SU-DHL-6 (cell line): ENCODE results near the gene NAP1L4.

Experiments used
- H2AFZ ChIP-seq: fragments of 200-600 bp; sonication (generic); 2 replicates; pipeline ENCODE4 v1.6.1; 2014; ENCODE audit warnings: low read depth, mild to moderate bottlenecking, moderate library complexity, mixed read lengths, antibody characterized with exemption, low read length; ENCODE audit not compliant: severe bottlenecking
- H3F3A ChIP-seq: fragments of 200-600 bp; shearing (Covaris generic); 2 replicates; pipeline ENCODE4 v1.6.0; 2016; ENCODE audit warnings: antibody characterized with exemption, mild to moderate bottlenecking; ENCODE audit not compliant: insufficient read depth
- H3K27ac ChIP-seq: fragments of 200-600 bp; sonication (generic); 2 replicates; pipeline ENCODE4 v1.5.1; 2016; ENCODE audit warnings: low read depth, mild to moderate bottlenecking, low read length, moderate library complexity, mixed read lengths
- H3K27me3 ChIP-seq: fragments of 200-600 bp; sonication (generic), shearing (Covaris generic); 2 replicates; pipeline ENCODE4 v1.6.0; 2014; ENCODE audit warnings: mild to moderate bottlenecking, low read length
- H3K36me3 ChIP-seq: fragments of 200-600 bp; sonication (generic); 2 replicates; pipeline ENCODE4 v1.6.1; 2014; ENCODE audit warnings: mild to moderate bottlenecking, low read length, mixed read lengths
- H3K4me2 ChIP-seq: fragments of 300-600, 200-600 bp; shearing (Covaris generic), sonication (generic); 2 replicates; pipeline ENCODE4 v1.6.0; 2014; ENCODE audit warnings: low read length, low read depth, mild to moderate bottlenecking; ENCODE audit not compliant: poor library complexity, severe bottlenecking
- H3K4me3 ChIP-seq: fragments of 200-600 bp; sonication (generic); 2 replicates; pipeline ENCODE4 v1.5.1; 2014; ENCODE audit warnings: antibody characterized with exemption, low read length, mild to moderate bottlenecking, mixed read lengths; ENCODE audit not compliant: insufficient read depth, poor library complexity, severe bottlenecking
- H3K79me2 ChIP-seq: fragments of 200-600 bp; sonication (generic); 2 replicates; pipeline ENCODE4 v1.6.1; 2014; ENCODE audit warnings: mild to moderate bottlenecking, low read length, moderate library complexity; ENCODE audit not compliant: insufficient read depth
- H3K9ac ChIP-seq: fragments of 200-600 bp; sonication (generic); 2 replicates; pipeline ENCODE4 v1.7.0; 2014; ENCODE audit warnings: mild to moderate bottlenecking, low read length
- H3K9me2 ChIP-seq: fragments of 200-600 bp; sonication (generic); replicated peaks from 2 replicates; pipeline ENCODE4 v1.6.1; 2014; ENCODE audit warnings: low read length; ENCODE audit not compliant: insufficient read depth
- H3K9me3 ChIP-seq: fragments of 200-600 bp; sonication (generic); 2 replicates; pipeline ENCODE4 v1.6.1; 2014; ENCODE audit warnings: low read length, mixed read lengths; ENCODE audit not compliant: insufficient read depth
- H4K20me1 ChIP-seq: fragments of 200-600 bp; sonication (generic); 2 replicates; pipeline ENCODE4 v1.6.1; 2014; ENCODE audit warnings: low read depth, mild to moderate bottlenecking, antibody characterized with exemption, low read length, moderate library complexity, mixed read lengths
- EZH2phosphoT487 ChIP-seq: fragments of 200-600 bp; sonication (generic), shearing (Covaris generic); conservative IDR thresholded peaks from 2 replicates; pipeline ENCODE4 v1.6.1; 2018; ENCODE audit warnings: mild to moderate bottlenecking, antibody characterized with exemption, low read length, moderate library complexity, mixed read lengths
- TF ChIP-seq, protein P1 (sequence below): fragments of 200-600 bp; sonication (generic); IDR thresholded peaks from one replicate; pipeline ENCODE4 v1.5.1; 2017; ENCODE audit warnings: antibody characterized with exemption, mild to moderate bottlenecking, low read length, moderate library complexity; ENCODE audit not compliant: insufficient read depth, poor library complexity, severe bottlenecking

Gene NAP1L4

DNA sequence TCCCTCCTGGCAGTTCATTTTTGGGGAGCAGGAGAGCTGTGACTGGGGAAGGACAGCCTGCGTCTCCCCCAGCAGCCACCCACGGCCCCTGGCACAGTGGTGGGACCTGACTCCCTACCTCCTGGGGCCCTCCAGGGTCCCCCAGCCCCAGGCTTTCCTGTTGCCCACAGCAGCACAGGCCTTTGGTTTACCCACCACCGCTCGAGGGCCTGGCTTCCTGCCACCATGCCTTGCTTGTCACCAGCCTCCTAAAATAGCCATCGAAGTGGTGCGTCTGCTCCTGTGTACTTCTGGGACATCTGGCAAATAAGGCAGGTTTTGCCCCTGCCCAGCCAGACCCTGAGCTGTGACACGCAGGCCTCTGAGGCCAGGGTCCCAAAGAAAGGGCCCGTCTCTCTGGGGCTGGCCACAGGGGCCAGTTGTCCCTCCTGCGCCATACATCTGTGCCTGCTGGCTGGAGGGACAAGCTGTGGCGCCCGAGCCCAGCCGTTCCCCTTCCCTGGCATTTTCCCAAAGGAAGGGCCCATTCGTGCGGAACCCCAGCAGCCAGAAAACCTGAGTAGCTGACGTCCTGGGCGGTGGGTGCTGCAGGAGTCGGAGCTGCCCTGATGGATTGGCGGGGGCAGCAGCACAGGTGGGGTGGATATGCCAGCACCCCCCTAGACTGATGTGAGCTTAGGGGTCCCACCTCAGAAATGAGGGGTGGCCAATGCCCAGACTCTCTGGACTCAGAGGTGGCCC lies 77.5 kb downstream of the NAP1L4 start:
- 0 out of 2 replicates have a peak, but pooled peaks cover 3% of the 10 kb centered on the region for H3F3A ChIP-seq
- H3K9me3 ChIP-seq = no peaks in the 10 kb centered on the region
- no peaks in the 10 kb centered on the region for H3K36me3 ChIP-seq
- H2AFZ ChIP-seq = no peak overlapping the region
- H3K4me2 ChIP-seq = peak overlapping the region; percentile 11
- H3K9ac ChIP-seq = no peak overlapping the region
- no peaks in the 10 kb centered on the region for H4K20me1 ChIP-seq
- peak overlapping the region; percentile 25; the same call in 1 of the 2 replicates for H3K27ac ChIP-seq
- H3K79me2 ChIP-seq = no peaks in the 10 kb centered on the region
- no peak for TF ChIP-seq EZH2phosphoT487
- TF ChIP-seq, protein P1, sequence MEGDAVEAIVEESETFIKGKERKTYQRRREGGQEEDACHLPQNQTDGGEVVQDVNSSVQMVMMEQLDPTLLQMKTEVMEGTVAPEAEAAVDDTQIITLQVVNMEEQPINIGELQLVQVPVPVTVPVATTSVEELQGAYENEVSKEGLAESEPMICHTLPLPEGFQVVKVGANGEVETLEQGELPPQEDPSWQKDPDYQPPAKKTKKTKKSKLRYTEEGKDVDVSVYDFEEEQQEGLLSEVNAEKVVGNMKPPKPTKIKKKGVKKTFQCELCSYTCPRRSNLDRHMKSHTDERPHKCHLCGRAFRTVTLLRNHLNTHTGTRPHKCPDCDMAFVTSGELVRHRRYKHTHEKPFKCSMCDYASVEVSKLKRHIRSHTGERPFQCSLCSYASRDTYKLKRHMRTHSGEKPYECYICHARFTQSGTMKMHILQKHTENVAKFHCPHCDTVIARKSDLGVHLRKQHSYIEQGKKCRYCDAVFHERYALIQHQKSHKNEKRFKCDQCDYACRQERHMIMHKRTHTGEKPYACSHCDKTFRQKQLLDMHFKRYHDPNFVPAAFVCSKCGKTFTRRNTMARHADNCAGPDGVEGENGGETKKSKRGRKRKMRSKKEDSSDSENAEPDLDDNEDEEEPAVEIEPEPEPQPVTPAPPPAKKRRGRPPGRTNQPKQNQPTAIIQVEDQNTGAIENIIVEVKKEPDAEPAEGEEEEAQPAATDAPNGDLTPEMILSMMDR = no peak
- no peak overlapping the region for H3K4me3 ChIP-seq
- no peaks in the 10 kb centered on the region for H3K27me3 ChIP-seq
- H3K9me2 ChIP-seq = no peaks in the 10 kb centered on the region

DNA sequence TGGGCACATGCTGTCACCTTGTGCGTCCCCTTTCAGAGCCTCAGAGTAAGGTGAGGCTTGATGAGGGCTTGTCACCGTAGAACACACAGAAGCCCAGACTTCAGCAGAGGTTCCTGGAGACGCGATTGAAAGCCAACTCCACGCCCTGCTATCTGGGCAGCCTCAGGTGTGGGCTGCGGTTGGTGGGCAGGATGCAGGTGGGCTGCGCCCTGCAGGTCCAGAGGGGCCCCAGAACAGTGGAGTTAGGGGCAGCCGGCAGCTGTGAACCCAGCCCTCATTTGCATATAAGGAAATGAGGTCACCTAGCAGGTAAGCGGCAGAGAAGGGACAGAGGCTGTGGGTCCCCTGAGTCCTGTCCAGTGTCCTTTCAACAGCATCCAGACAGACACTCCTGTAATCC lies 78.4 kb downstream of the NAP1L4 start:
- Histone ChIP-seq H3K79me2 (no peaks in the 10 kb centered on the region), H3K4me2 (peak overlapping the region; percentile 11), H3K27ac (peak overlapping the region; percentile 25; the same call in 1 of the 2 replicates), H3K9ac (no peak overlapping the region), H2AFZ (no peak overlapping the region), H3K9me2 (no peaks in the 10 kb centered on the region), H3K4me3 (no peak overlapping the region), H3K9me3 (no peaks in the 10 kb centered on the region), H3K36me3 (no peaks in the 10 kb centered on the region), H4K20me1 (no peaks in the 10 kb centered on the region), H3F3A (0 out of 2 replicates have a peak, but pooled peaks cover 3% of the 10 kb centered on the region), H3K27me3 (no peaks in the 10 kb centered on the region)
- no peak for TF ChIP-seq EZH2phosphoT487
- TF ChIP-seq, protein P1 = no peak

DNA sequence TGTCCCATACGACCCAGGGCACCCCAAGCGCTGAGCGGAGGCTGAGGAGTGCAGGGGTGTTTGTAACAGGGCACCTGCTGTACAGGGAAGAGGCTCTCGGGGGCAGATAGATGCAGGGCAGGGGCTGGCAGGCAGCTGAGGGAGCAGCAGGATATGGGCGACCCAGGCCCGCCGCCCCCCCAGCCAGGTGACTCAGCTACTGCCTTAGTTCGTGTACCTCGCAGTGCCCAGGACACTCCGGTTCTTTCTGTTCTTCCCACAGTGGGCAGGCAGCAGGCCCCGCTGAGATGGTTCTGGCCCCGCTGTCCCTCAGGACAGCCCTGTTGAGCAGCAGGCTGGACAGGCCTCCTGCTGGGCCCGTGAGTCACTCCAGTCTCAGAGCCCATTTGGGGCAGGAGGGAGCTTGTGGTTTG lies 79.1 kb downstream of the NAP1L4 start:
- no peak for TF ChIP-seq EZH2phosphoT487
- TF ChIP-seq, protein P1 = no peak
- peak overlapping the region; percentile 11 for H3K4me2 ChIP-seq
- H3F3A ChIP-seq = 0 out of 2 replicates have a peak, but pooled peaks cover 3% of the 10 kb centered on the region
- no peaks in the 10 kb centered on the region for H3K36me3 ChIP-seq
- H3K27me3 ChIP-seq = no peaks in the 10 kb centered on the region
- no peaks in the 10 kb centered on the region for H3K9me2 ChIP-seq
- no peak overlapping the region for H2AFZ ChIP-seq
- no peaks in the 10 kb centered on the region for H3K9me3 ChIP-seq
- no peak overlapping the region for H3K9ac ChIP-seq
- H3K27ac ChIP-seq = no peak overlapping the region
- no peaks in the 10 kb centered on the region for H4K20me1 ChIP-seq
- no peak overlapping the region for H3K4me3 ChIP-seq
- H3K79me2 ChIP-seq = no peaks in the 10 kb centered on the region
